Endothelial cell of umbilical vein (primary cell): ENCODE data around the gene SMC1B. TPM values are rescaled to one million over a fixed set of nuclear protein-coding genes. Genes with fewer than 3 reads are reported as not detected.

Experiments used
- BruUV-seq: library from RNA; stranded (reverse); fragments of 400-500 nt; replicated peaks from 2 replicates; lab custom pipeline; 2021; lab: Mats Ljungman, UMichigan
- CTCF ChIA-PET: fragments of 300-600, 350-600 bp; sonication (Branson Sonifier 250); formaldehyde crosslinking; loops from one replicate; lab custom pipeline; 2021; ENCODE audit warnings: antibody characterized with exemption, inconsistent platforms; lab: Charles Lee
- POLR2A ChIA-PET: fragments of 300-600, 350-600 bp; sonication (Branson Sonifier 250); formaldehyde crosslinking; loops from one replicate; lab custom pipeline; 2021; ENCODE audit warnings: antibody characterized with exemption, inconsistent platforms; lab: Charles Lee
- DNase-seq: peaks from one replicate; pipeline ENCODE4 v3.0.0-alpha.2; 2011; ENCODE audit warnings: low read depth, low spot score
- FAIRE-seq: peaks from 2 replicates; lab custom pipeline; 2011; peaks lifted over from hg19 to GRCh38; lab: Jason Lieb, UNC
- H2AFZ ChIP-seq: 2 replicates; pipeline ENCODE4 v1.6.0; 2012; ENCODE audit warnings: low read depth, low read length, control low read depth, inconsistent platforms
- H3K27ac ChIP-seq: 2 replicates; pipeline ENCODE4 v1.5.1; 2011; ENCODE audit warnings: low read depth, mild to moderate bottlenecking, control low read depth, low read length, moderate library complexity; ENCODE audit not compliant: insufficient read depth
- H3K27me3 ChIP-seq, 2 experiments: 2 replicates each; pipeline versions ENCODE4 v1.6.0 to v1.6.1; 2011; ENCODE audit warnings: low read length in 2 of 2, mixed read lengths in 1 of 2; ENCODE audit not compliant: control insufficient read depth in 2 of 2, insufficient read depth in 2 of 2
- H3K36me3 ChIP-seq, 2 experiments: 2 replicates in 1 of 2; 3 replicates in 1 of 2; pipeline ENCODE4 v1.5.1; 2011; ENCODE audit warnings: low read length in 2 of 2, mild to moderate bottlenecking in 1 of 2, moderate library complexity in 1 of 2; ENCODE audit not compliant: control insufficient read depth in 2 of 2, insufficient read depth in 2 of 2; ENCODE audit errors: extremely low read depth in 1 of 2
- H3K4me1 ChIP-seq: 3 replicates; pipeline ENCODE4 v1.5.1; 2011; ENCODE audit warnings: mild to moderate bottlenecking, low read length; ENCODE audit not compliant: control insufficient read depth, insufficient read depth; ENCODE audit errors: extremely low read depth
- H3K4me2 ChIP-seq: 2 replicates; pipeline ENCODE4 v1.6.1; 2011; ENCODE audit warnings: low read length, control low read depth, mixed read lengths; ENCODE audit not compliant: insufficient read depth
- H3K4me3 ChIP-seq, 3 experiments: fragments of 200-600 bp in 1 of 3; sonication (generic), shearing (Covaris generic) in 1 of 3; replicated peaks in 1 of 3; 2 replicates each; pipeline ENCODE4 v1.5.1; 2011 to 2016; ENCODE audit warnings: control low read depth in 3 of 3, low read length in 3 of 3, mild to moderate bottlenecking in 2 of 3, inconsistent platforms in 1 of 3, low read depth in 1 of 3, moderate library complexity in 1 of 3; ENCODE audit not compliant: insufficient read depth in 1 of 3
- H3K79me2 ChIP-seq: 2 replicates; pipeline ENCODE4 v1.6.0; 2012; ENCODE audit warnings: low read length, inconsistent platforms; ENCODE audit not compliant: control insufficient read depth, insufficient read depth
- H3K9ac ChIP-seq: replicated peaks from 2 replicates; pipeline ENCODE3; 2011; ENCODE audit warnings: low read length, control low read depth; ENCODE audit not compliant: insufficient read depth; ENCODE audit errors: extremely low read depth
- H3K9me1 ChIP-seq: replicated peaks from 3 replicates; pipeline ENCODE4 v1.6.0; 2011; ENCODE audit warnings: mild to moderate bottlenecking, low read length; ENCODE audit not compliant: control insufficient read depth, insufficient read depth; ENCODE audit errors: extremely low read depth
- H3K9me3 ChIP-seq: replicated peaks from 2 replicates; pipeline ENCODE4 v1.5.1; 2012; ENCODE audit warnings: low read length, inconsistent platforms; ENCODE audit not compliant: control insufficient read depth, insufficient read depth
- H4K20me1 ChIP-seq: replicated peaks from 2 replicates; pipeline ENCODE3; 2011; ENCODE audit warnings: mild to moderate bottlenecking, low read length; ENCODE audit not compliant: control insufficient read depth, insufficient read depth; ENCODE audit errors: extremely low read depth
- CTCF ChIP-seq, 2 donors: IDR thresholded peaks; 1 replicate in 1 of 2; 2 replicates in 1 of 2; pipeline ENCODE4 v1.5.1; 2011; ENCODE audit warnings: low read length in 2 of 2, mild to moderate bottlenecking in 2 of 2, moderate library complexity in 2 of 2, control low read depth in 1 of 2, inconsistent platforms in 1 of 2, low read depth in 1 of 2; ENCODE audit not compliant: insufficient read depth in 1 of 2; ENCODE audit errors: extremely low read depth in 1 of 2
- EZH2 ChIP-seq: IDR thresholded peaks from 2 replicates; pipeline ENCODE4 v1.6.1; 2012; ENCODE audit warnings: borderline replicate concordance, low read depth, mild to moderate bottlenecking, moderate library complexity, low read length, inconsistent platforms; ENCODE audit not compliant: severe bottlenecking
- FOS ChIP-seq: IDR thresholded peaks from 2 replicates; pipeline ENCODE4 v1.6.1; 2011; ENCODE audit warnings: mild to moderate bottlenecking, low read length, moderate library complexity, borderline replicate concordance; ENCODE audit not compliant: insufficient read depth
- JUN ChIP-seq: IDR thresholded peaks from 2 replicates; pipeline ENCODE4 v1.6.1; 2011; ENCODE audit warnings: borderline replicate concordance, low read depth; ENCODE audit not compliant: insufficient read length, insufficient read depth
- MAX ChIP-seq: IDR thresholded peaks from 2 replicates; pipeline ENCODE4 v1.6.1; 2011; ENCODE audit not compliant: insufficient read depth, insufficient read length
- MYC ChIP-seq: IDR thresholded peaks from one replicate; pipeline ENCODE4 v1.6.1; 2011; ENCODE audit warnings: mild to moderate bottlenecking, low read depth, low read length
- POLR2A ChIP-seq: IDR thresholded peaks from 2 replicates; pipeline ENCODE4 v1.6.1; 2012; ENCODE audit warnings: low read depth, mild to moderate bottlenecking, control low read depth, low read length
- POLR2AphosphoS5 ChIP-seq: IDR thresholded peaks from 2 replicates; pipeline ENCODE4 v1.6.1; 2012; ENCODE audit warnings: low read depth, mild to moderate bottlenecking, control low read depth, low read length, moderate library complexity; ENCODE audit not compliant: insufficient read depth
- dilution Hi-C: fragments of 300-500 bp; cut with MboI; formaldehyde crosslinking; loops from one replicate; pipeline ENCODE4 v1.15.0; 2019; ENCODE audit warnings: low sequenced_read_pairs; ENCODE audit not compliant: extremely low pct_ligation_motif_present
- intact Hi-C: fragments of 100-400 bp; cut with micrococcal nuclease; formaldehyde crosslinking; loops from one replicate; pipeline ENCODE4 v1.10.0; 2022
- polyA plus RNA-seq, 4 experiments: library from polyadenylated mRNA; depleted of rRNA in 3 of 4; stranded (reverse) in 3 of 4; unstranded in 1 of 4; fragments of >200 nt; gene quantifications; 2 replicates each; pipeline versions ENCODE4 v1.2.1 to v1.2.3, GENCODE V29; 2011 to 2012; ENCODE audit warnings: missing spikeins in 1 of 4
- total RNA-seq: library from RNA; stranded (reverse); gene quantifications from 2 replicates; pipeline ENCODE4 v1.2.3, GENCODE V29; 2021

The SMC1B gene
- total and polyA plus RNA-seq, 2 donors (not counting 3 experiments of a cell fraction or from before 2014, with no cell fraction given), result 0.07 TPM; not detected in 1

- no peaks in the 10 kb centered on the region for H3K27me3 ChIP-seq
- BruUV-seq, result no TSS peak
- H3K4me2 ChIP-seq, result no peak overlapping the region
- ChIA-PET POLR2A (no interaction called here), CTCF (no interaction called here)
- H3K9ac ChIP-seq, result no peak overlapping the region
- no peaks in the 10 kb centered on the region for H3K79me2 ChIP-seq
- H3K36me3 ChIP-seq, result no peaks in the 10 kb centered on the region
- H3K9me1 ChIP-seq, result no peaks in the 10 kb centered on the region
- no peaks in the 10 kb centered on the region for H4K20me1 ChIP-seq
- no peak overlapping the region for H3K4me3 ChIP-seq
- no peaks in the 10 kb centered on the region for H3K4me1 ChIP-seq
- H3K27ac ChIP-seq, result no peak overlapping the region
- intact Hi-C loops (no loop called here), dilution Hi-C loops (no loop called here)
- no peak overlapping the region for H2AFZ ChIP-seq
- no peaks in the 10 kb centered on the region for H3K9me3 ChIP-seq
- TF ChIP-seq CTCF (IDR thresholded peaks at IDR 0.05; ENCODE audit: extremely low read depth in 1 of 2, insufficient read depth in 1 of 2, low read depth in 1 of 2, low read length in 2 of 2) (no peak), FOS (no peak), POLR2AphosphoS5 (no peak), MYC (no peak), EZH2 (no peak), MAX (no peak), POLR2A (no peak), JUN (no peak)
- FAIRE-seq (no peak), DNase-seq (no peak)
Measured at GRCh38 chr22:45458532-45458931, 45.1 kb upstream of the SMC1B start.
